Retinal pigment epithelial cell (primary cell): ENCODE measurements around the gene SFMBT2.
"Not testable (repeated sequence)": the region's sequence is repeated elsewhere in the genome, so short reads cannot be mapped to it uniquely, and the experiment has no call there.

Source experiments
- DNase-seq: peaks from one replicate; pipeline ENCODE4 v3.0.0-alpha.2; 2010; ENCODE audit warnings: low read depth
- H3K4me3 ChIP-seq: 2 replicates; pipeline ENCODE4 v1.5.1; 2011; ENCODE audit warnings: mild to moderate bottlenecking, low read length, control low read depth, moderate library complexity
- TF ChIP-seq, protein P1 (sequence below): conservative IDR thresholded peaks from 2 replicates; pipeline ENCODE4 v1.5.1; 2011; ENCODE audit warnings: low read depth, low read length, control low read depth, inconsistent platforms

Gene SFMBT2

GRCh38 chr10:7301006-7301778 is 109.6 kb downstream of the SFMBT2 start:
- TF ChIP-seq, protein P1, sequence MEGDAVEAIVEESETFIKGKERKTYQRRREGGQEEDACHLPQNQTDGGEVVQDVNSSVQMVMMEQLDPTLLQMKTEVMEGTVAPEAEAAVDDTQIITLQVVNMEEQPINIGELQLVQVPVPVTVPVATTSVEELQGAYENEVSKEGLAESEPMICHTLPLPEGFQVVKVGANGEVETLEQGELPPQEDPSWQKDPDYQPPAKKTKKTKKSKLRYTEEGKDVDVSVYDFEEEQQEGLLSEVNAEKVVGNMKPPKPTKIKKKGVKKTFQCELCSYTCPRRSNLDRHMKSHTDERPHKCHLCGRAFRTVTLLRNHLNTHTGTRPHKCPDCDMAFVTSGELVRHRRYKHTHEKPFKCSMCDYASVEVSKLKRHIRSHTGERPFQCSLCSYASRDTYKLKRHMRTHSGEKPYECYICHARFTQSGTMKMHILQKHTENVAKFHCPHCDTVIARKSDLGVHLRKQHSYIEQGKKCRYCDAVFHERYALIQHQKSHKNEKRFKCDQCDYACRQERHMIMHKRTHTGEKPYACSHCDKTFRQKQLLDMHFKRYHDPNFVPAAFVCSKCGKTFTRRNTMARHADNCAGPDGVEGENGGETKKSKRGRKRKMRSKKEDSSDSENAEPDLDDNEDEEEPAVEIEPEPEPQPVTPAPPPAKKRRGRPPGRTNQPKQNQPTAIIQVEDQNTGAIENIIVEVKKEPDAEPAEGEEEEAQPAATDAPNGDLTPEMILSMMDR, result peak; percentile 50
- peak overlapping the region; percentile 26 for H3K4me3 ChIP-seq

DNA sequence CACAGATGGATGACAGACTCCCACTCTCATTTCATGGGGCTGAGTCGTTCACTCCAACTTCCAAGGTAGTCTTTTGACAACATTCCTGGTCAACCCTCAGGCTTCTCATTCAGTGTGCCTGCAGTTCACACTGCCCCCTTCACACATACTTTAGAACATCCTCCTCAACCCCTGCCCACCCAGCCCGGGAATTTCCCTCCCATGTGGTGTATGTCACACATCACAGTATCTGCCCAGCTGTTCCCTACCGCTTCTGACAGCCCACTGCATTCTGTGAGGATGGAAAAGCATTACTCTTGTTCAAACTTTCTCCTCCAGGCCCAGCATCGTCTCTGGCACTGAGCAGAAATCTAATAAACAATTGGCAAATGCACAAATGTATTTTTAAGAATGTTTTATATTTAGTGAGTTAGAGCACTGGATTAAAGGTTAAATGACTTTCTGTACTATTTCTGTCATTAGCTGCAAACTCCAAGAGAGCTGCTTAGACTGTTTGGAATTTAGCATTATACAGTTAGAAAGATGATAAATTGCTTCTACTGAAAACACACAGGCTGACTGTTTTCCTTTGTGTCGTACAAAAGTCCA is 110.4 kb downstream of the SFMBT2 start:
- no peak for DNase-seq
- TF ChIP-seq, protein P1, result no peak
- no peak overlapping the region for H3K4me3 ChIP-seq

More at GRCh38 chr10:7301006-7301778, 109.6 kb downstream of the SFMBT2 start:
- no peak for DNase-seq

GRCh38 chr10:7299601-7300325 is 111.1 kb downstream of the SFMBT2 start:
- DNase-seq, H3K4me3 ChIP-seq: not testable (repeated sequence)

GRCh38 chr10:7298495-7298894 is 112.3 kb downstream of the SFMBT2 start:
- TF ChIP-seq, protein P1, result no peak
- no peak for DNase-seq
- no peak overlapping the region for H3K4me3 ChIP-seq

- TF ChIP-seq, protein P1, result no peak
- DNase-seq, result no peak
- no peak overlapping the region for H3K4me3 ChIP-seq
Measured at GRCh38 chr10:7297094-7297493, 113.7 kb downstream of the SFMBT2 start.

GRCh38 chr10:7296648-7297047 is 114.2 kb downstream of the SFMBT2 start:
- no peak overlapping the region for H3K4me3 ChIP-seq
- TF ChIP-seq, protein P1, result no peak
- DNase-seq, result no peak

DNA sequence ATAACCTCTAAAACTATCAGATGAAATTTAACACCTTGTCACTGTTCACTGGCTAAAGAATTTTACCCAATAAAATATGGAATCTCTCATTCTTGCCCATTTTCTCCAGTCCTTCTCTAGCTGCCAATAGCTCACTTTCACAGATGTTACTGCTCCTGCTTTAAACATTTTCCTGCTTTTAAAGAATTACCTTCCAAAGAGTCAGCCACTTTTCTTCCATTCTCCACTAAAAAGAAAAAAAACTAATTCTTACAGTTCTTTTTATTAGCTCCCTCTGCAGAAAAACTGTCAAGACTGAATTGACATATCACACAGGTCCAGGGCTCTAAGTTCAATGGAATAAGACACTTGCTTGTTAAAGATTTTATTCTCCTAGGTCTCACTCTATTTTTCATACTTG is 114.8 kb downstream of the SFMBT2 start:
- no peak for DNase-seq
- TF ChIP-seq, protein P1, result no peak
- H3K4me3 ChIP-seq, result no peak overlapping the region
